GM11168 (cell line): Measurements from ENCODE around the gene SLC9A9.

ENCODE experiments used
- in situ Hi-C: fragments of 300-500 bp; cut with MboI; formaldehyde crosslinking; loops from one replicate; pipeline ENCODE4 v1.12.0; 2022; ENCODE audit warnings: low sequenced_read_pairs; ENCODE audit not compliant: unreplicated experiment

SLC9A9 gene

GRCh38 chr3:143314251-143315093, 533.8 kb downstream of the SLC9A9 start:
- in situ Hi-C loops = no loop called here

- in situ Hi-C loops = no loop called here
Measured at GRCh38 chr3:143313893-143314188, 534.4 kb downstream of the SLC9A9 start.

- in situ Hi-C loops = no loop called here
Measured at GRCh38 chr3:143313025-143313892, 535.0 kb downstream of the SLC9A9 start.

- in situ Hi-C loops = no loop called here
Measured at GRCh38 chr3:143311096-143311495, 537.2 kb downstream of the SLC9A9 start.

GRCh38 chr3:143309705-143310104, 538.6 kb downstream of the SLC9A9 start:
- in situ Hi-C loops = no loop called here

GRCh38 chr3:143307613-143308183, 540.6 kb downstream of the SLC9A9 start:
- in situ Hi-C loops = no loop called here

GRCh38 chr3:143306407-143306806, 541.9 kb downstream of the SLC9A9 start:
- in situ Hi-C loops = no loop called here

- in situ Hi-C loops = no loop called here
Measured at GRCh38 chr3:143302638-143303171, 545.6 kb downstream of the SLC9A9 start.

GRCh38 chr3:143301031-143301901, 547.0 kb downstream of the SLC9A9 start:
- in situ Hi-C loops = no loop called here

- in situ Hi-C loops = no loop called here
Measured at GRCh38 chr3:143298886-143299535, 549.3 kb downstream of the SLC9A9 start.

GRCh38 chr3:143298380-143298779, 549.9 kb downstream of the SLC9A9 start:
- in situ Hi-C loops = no loop called here

- in situ Hi-C loops = no loop called here
Measured at GRCh38 chr3:143295201-143296080, 552.8 kb downstream of the SLC9A9 start.

GRCh38 chr3:143294188-143294587, 554.1 kb downstream of the SLC9A9 start:
- in situ Hi-C loops = no loop called here

- in situ Hi-C loops = no loop called here
Measured at GRCh38 chr3:143291836-143292447, 556.3 kb downstream of the SLC9A9 start.

- in situ Hi-C loops = no loop called here
Measured at GRCh38 chr3:143288944-143289343, 559.3 kb downstream of the SLC9A9 start.

- in situ Hi-C loops = no loop called here
Measured at GRCh38 chr3:143287403-143287802, 560.9 kb downstream of the SLC9A9 start.

- in situ Hi-C loops = no loop called here
Measured at GRCh38 chr3:143286392-143287010, 561.8 kb downstream of the SLC9A9 start.
